BE2C (cell line): ENCODE measurements around the gene HLA-DRA.
"Not testable (repeated sequence)": the region's sequence is repeated elsewhere in the genome, so short reads cannot be mapped to it uniquely, and the experiment has no call there.

Experiments
- DNase-seq: peaks from one replicate; pipeline ENCODE4 v3.0.0-alpha.2; 2020
- H3K27me3 ChIP-seq: fragments of 250-450 bp; sonication (Bioruptor Pico); 2 replicates; pipeline ENCODE4 v1.5.1; 2020; ENCODE audit warnings: mild to moderate bottlenecking
- H3K36me3 ChIP-seq: fragments of 250-450 bp; sonication (Bioruptor Pico); 2 replicates; pipeline ENCODE4 v1.5.1; 2020; ENCODE audit warnings: mild to moderate bottlenecking
- H3K4me1 ChIP-seq: fragments of 250-450 bp; sonication (Bioruptor Pico); 2 replicates; pipeline ENCODE4 v1.5.1; 2020
- H3K4me3 ChIP-seq: 2 replicates; pipeline ENCODE4 v1.5.1; 2011; ENCODE audit warnings: low read depth, low read length
- H3K9me3 ChIP-seq: fragments of 250-450 bp; sonication (Bioruptor Pico); 2 replicates; pipeline ENCODE4 v1.5.1; 2020
- TF ChIP-seq, protein P1 (sequence below): IDR thresholded peaks from 2 replicates; pipeline ENCODE4 v1.5.1; 2012; ENCODE audit warnings: mild to moderate bottlenecking, low read depth, low read length

HLA-DRA gene

GRCh38 chr6:32461493-32461892 is 21.8 kb downstream of the HLA-DRA start:
- no peaks in the 10 kb centered on the region for H3K4me1 ChIP-seq

GRCh38 chr6:32462609-32463008 is 22.9 kb downstream of the HLA-DRA start:
- Histone ChIP-seq H3K36me3 (no peaks in the 10 kb centered on the region), H3K9me3 (no peaks in the 10 kb centered on the region), H3K4me3 (no peak overlapping the region), H3K4me1 (no peaks in the 10 kb centered on the region), H3K27me3 (peaks cover 17% of the 10 kb centered on the region)
- TF ChIP-seq, protein P1, sequence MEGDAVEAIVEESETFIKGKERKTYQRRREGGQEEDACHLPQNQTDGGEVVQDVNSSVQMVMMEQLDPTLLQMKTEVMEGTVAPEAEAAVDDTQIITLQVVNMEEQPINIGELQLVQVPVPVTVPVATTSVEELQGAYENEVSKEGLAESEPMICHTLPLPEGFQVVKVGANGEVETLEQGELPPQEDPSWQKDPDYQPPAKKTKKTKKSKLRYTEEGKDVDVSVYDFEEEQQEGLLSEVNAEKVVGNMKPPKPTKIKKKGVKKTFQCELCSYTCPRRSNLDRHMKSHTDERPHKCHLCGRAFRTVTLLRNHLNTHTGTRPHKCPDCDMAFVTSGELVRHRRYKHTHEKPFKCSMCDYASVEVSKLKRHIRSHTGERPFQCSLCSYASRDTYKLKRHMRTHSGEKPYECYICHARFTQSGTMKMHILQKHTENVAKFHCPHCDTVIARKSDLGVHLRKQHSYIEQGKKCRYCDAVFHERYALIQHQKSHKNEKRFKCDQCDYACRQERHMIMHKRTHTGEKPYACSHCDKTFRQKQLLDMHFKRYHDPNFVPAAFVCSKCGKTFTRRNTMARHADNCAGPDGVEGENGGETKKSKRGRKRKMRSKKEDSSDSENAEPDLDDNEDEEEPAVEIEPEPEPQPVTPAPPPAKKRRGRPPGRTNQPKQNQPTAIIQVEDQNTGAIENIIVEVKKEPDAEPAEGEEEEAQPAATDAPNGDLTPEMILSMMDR, result no peak
- DNase-seq, result no peak

More at GRCh38 chr6:32461493-32461892, 21.8 kb downstream of the HLA-DRA start:
- Histone ChIP-seq H3K27me3 (peaks cover 19% of the 10 kb centered on the region), H3K4me3 (no peak overlapping the region), H3K9me3 (no peaks in the 10 kb centered on the region), H3K36me3 (no peaks in the 10 kb centered on the region)
- DNase-seq, result no peak
- TF ChIP-seq, protein P1, result no peak

- DNase-seq, H3K4me3 ChIP-seq: not testable (repeated sequence)
- H3K27me3 ChIP-seq, result peaks cover 16% of the 10 kb centered on the region
Observed at GRCh38 chr6:32467743-32468503, 28.2 kb downstream of the HLA-DRA start.

GRCh38 chr6:32472781-32473375 is 33.2 kb downstream of the HLA-DRA start:
- no peak for DNase-seq
- H3K36me3 ChIP-seq, result no peaks in the 10 kb centered on the region
- no peak overlapping the region for H3K4me3 ChIP-seq
- no peaks in the 10 kb centered on the region for H3K9me3 ChIP-seq
- peaks cover 13% of the 10 kb centered on the region for H3K27me3 ChIP-seq
- no peaks in the 10 kb centered on the region for H3K4me1 ChIP-seq
- TF ChIP-seq, protein P1, result no peak

More at GRCh38 chr6:32467743-32468503, 28.2 kb downstream of the HLA-DRA start:
- not testable (repeated sequence) for H3K9me3 ChIP-seq, H3K4me1 ChIP-seq, H3K36me3 ChIP-seq

DNA sequence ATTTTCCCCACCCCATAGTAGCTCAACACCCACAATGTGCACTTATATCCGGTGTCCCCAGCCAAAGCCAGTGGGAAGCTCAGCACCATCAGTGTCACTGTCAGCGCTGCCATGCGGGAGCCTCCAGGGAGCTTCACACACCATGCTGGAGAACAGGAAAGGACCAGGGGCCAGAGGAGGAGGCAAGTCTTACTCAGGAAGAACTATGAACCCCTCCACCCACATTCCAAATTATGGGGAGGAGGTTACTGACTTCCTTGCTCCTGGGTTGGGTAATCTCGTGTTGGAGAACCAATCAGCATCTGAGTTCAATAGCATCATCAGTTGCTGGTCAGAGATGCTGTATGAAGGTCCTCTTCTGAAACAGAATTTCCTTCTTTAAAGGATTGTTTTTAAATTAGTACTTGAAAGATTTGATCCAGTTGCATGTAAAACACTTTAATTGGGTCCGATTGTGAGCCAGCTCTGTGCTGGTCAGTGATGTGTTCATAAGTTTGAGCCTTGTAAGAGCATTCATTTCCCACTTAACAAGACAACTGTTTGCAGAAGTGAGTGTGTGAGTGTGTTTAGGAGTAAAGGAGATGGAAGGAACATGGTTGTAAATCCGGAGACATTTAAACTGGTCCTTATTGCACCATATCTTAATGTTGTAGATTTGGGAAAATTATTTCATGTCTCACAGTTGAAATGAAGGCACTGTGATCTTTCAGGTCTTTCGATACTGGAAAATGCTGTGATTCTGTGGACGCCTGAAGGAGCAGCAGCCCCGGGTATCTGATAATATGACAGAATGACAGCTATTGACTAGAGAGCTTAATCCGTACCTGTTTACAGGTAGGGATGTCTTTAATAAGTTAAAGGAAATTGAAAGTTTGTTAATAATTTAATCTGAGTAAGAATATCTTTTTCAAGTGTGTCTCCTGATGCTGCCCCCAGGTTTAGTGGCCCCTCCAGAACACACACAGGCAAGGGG is 34.0 kb downstream of the HLA-DRA start:
- H3K9me3 ChIP-seq, DNase-seq, H3K4me1 ChIP-seq, H3K4me3 ChIP-seq, H3K36me3 ChIP-seq: not testable (repeated sequence)
- H3K27me3 ChIP-seq, result peaks cover 13% of the 10 kb centered on the region

- Histone ChIP-seq H3K4me3 (no peak overlapping the region), H3K36me3 (no peaks in the 10 kb centered on the region), H3K27me3 (peaks cover 11% of the 10 kb centered on the region), H3K9me3 (no peaks in the 10 kb centered on the region), H3K4me1 (no peaks in the 10 kb centered on the region)
- TF ChIP-seq, protein P1, result no peak
- DNase-seq, result no peak
Observed at GRCh38 chr6:32475392-32476206, 35.9 kb downstream of the HLA-DRA start.
